HEK293 (cell line): ENCODE results near the gene AGTPBP1.

Experiments used
- CTCF ChIA-PET: fragments of 350-600 bp; formaldehyde crosslinking; extraction: SDS; loops from one replicate; lab custom pipeline; 2021; ENCODE audit warnings: antibody characterized with exemption; lab: Yijun Ruan, JAX
- POLR2A ChIA-PET: fragments of 300-600 bp; formaldehyde crosslinking; extraction: SDS; loops from one replicate; lab custom pipeline; 2020; ENCODE audit warnings: antibody characterized with exemption, inconsistent platforms; lab: Yijun Ruan, JAX
- H3K27ac ChIP-seq: fragments of 200-500 bp; sonication (Bioruptor generic); 2 replicates; pipeline ENCODE4 v1.5.1; 2014; ENCODE audit warnings: low read depth, low read length, control low read depth, inconsistent platforms; ENCODE audit errors: extremely low read depth
- H3K36me3 ChIP-seq, 2 experiments: fragments of 200-500 bp in 1 of 2; sonication (Bioruptor generic) in 1 of 2; 1 replicate in 1 of 2; 2 replicates in 1 of 2; pipeline ENCODE4 v1.5.1; 2014 to 2017; ENCODE audit warnings: inconsistent platforms in 2 of 2, low read length in 2 of 2; ENCODE audit not compliant: control insufficient read depth in 2 of 2, insufficient read depth in 1 of 2
- H3K4me1 ChIP-seq: fragments of 200-500 bp; sonication (Bioruptor generic); 2 replicates; pipeline ENCODE4 v1.5.1; 2014; ENCODE audit warnings: mild to moderate bottlenecking, low read length, inconsistent platforms; ENCODE audit not compliant: control insufficient read depth, insufficient read depth
- H3K4me3 ChIP-seq: 2 replicates; pipeline ENCODE4 v1.5.1; 2011; ENCODE audit warnings: low read depth, mild to moderate bottlenecking, control low read depth, low read length, moderate library complexity
- H3K9me3 ChIP-seq: fragments of 200-500 bp; sonication (Bioruptor generic); 2 replicates; pipeline ENCODE4 v1.5.1; 2014; ENCODE audit warnings: low read depth, low read length, inconsistent platforms; ENCODE audit not compliant: control insufficient read depth, insufficient read depth
- GLIS1 ChIP-seq: fragments of 450-650 bp; formaldehyde crosslinking; IDR thresholded peaks from 2 replicates; pipeline ENCODE4 v1.5.1; 2016; ENCODE audit warnings: missing biosample characterization, missing genetic modification characterization
- MEIS1 ChIP-seq: sonication (generic); formaldehyde crosslinking; IDR thresholded peaks from 2 replicates; pipeline ENCODE4 v1.8.1; 2022; ENCODE audit warnings: missing genetic modification reagents, mild to moderate bottlenecking, borderline replicate concordance
- YY1 ChIP-seq: fragments of 450-650 bp; formaldehyde crosslinking; IDR thresholded peaks from 2 replicates; pipeline ENCODE4 v1.5.1; 2018; ENCODE audit warnings: missing biosample characterization, missing genetic modification characterization
- ZBTB21 ChIP-seq: fragments of 450-650 bp; formaldehyde crosslinking; IDR thresholded peaks from 2 replicates; pipeline ENCODE4 v1.5.1; 2017; ENCODE audit warnings: missing biosample characterization, missing genetic modification characterization
- ZNF10 ChIP-seq: fragments of 450-650 bp; formaldehyde crosslinking; IDR thresholded peaks from 2 replicates; pipeline ENCODE4 v1.5.1; 2017; ENCODE audit warnings: missing biosample characterization, missing genetic modification characterization
- ZNF132 ChIP-seq: fragments of 450-650 bp; formaldehyde crosslinking; IDR thresholded peaks from 2 replicates; pipeline ENCODE4 v1.5.1; 2017; ENCODE audit warnings: missing biosample characterization, missing genetic modification characterization, borderline replicate concordance
- ZNF155 ChIP-seq: fragments of 450-650 bp; formaldehyde crosslinking; IDR thresholded peaks from 2 replicates; pipeline ENCODE4 v1.5.1; 2016; ENCODE audit warnings: missing biosample characterization, missing genetic modification characterization
- ZNF184 ChIP-seq: fragments of 450-650 bp; IDR thresholded peaks from 2 replicates; pipeline ENCODE4 v1.5.1; 2018; ENCODE audit warnings: missing biosample characterization, mild to moderate bottlenecking, missing genetic modification characterization
- ZNF19 ChIP-seq: fragments of 450-650 bp; formaldehyde crosslinking; IDR thresholded peaks from 2 replicates; pipeline ENCODE4; 2016; ENCODE audit warnings: missing biosample characterization, missing genetic modification characterization, low read depth
- ZNF239 ChIP-seq: fragments of 450-650 bp; formaldehyde crosslinking; IDR thresholded peaks from 2 replicates; pipeline ENCODE4 v1.5.1; 2016; ENCODE audit warnings: missing biosample characterization, missing genetic modification characterization
- ZNF335 ChIP-seq: fragments of 450-650 bp; formaldehyde crosslinking; conservative IDR thresholded peaks from 2 replicates; pipeline ENCODE4 v1.5.1; 2016; ENCODE audit warnings: missing biosample characterization, missing genetic modification characterization
- ZNF404 ChIP-seq: fragments of 450-650 bp; formaldehyde crosslinking; IDR thresholded peaks from 2 replicates; pipeline ENCODE4 v1.5.1; 2017; ENCODE audit warnings: missing biosample characterization, missing genetic modification characterization
- ZNF521 ChIP-seq: fragments of 450-650 bp; formaldehyde crosslinking; IDR thresholded peaks from 2 replicates; pipeline ENCODE4 v1.5.1; 2017; ENCODE audit warnings: missing biosample characterization, mild to moderate bottlenecking, missing genetic modification characterization
- ZNF561 ChIP-seq: fragments of 450-650 bp; IDR thresholded peaks from 2 replicates; pipeline ENCODE4 v1.5.1; 2018; ENCODE audit warnings: missing biosample characterization, missing genetic modification characterization, borderline replicate concordance
- ZNF610 ChIP-seq: fragments of 450-650 bp; formaldehyde crosslinking; IDR thresholded peaks from 2 replicates; pipeline ENCODE4 v1.5.1; 2016; ENCODE audit warnings: missing biosample characterization, missing genetic modification characterization, borderline replicate concordance
- ZNF623 ChIP-seq: fragments of 450-650 bp; formaldehyde crosslinking; IDR thresholded peaks from 2 replicates; pipeline ENCODE4 v1.5.1; 2016; ENCODE audit warnings: missing biosample characterization, missing genetic modification characterization
- ZNF624 ChIP-seq: fragments of 450-650 bp; formaldehyde crosslinking; IDR thresholded peaks from 2 replicates; pipeline ENCODE4 v1.5.1; 2017; ENCODE audit warnings: missing biosample characterization, missing genetic modification characterization
- ZNF677 ChIP-seq: fragments of 450-650 bp; IDR thresholded peaks from 2 replicates; pipeline ENCODE4 v1.5.0; 2018; ENCODE audit warnings: missing biosample characterization, mild to moderate bottlenecking, missing genetic modification characterization, moderate library complexity
- ZNF843 ChIP-seq: fragments of 450-650 bp; formaldehyde crosslinking; IDR thresholded peaks from 2 replicates; pipeline ENCODE4 v1.5.1; 2016; ENCODE audit warnings: missing biosample characterization, missing genetic modification characterization
- TF ChIP-seq, protein P1 (sequence below): fragments of 450-650 bp; formaldehyde crosslinking; IDR thresholded peaks from 2 replicates; pipeline ENCODE4 v1.5.1; 2016; ENCODE audit warnings: missing biosample characterization, missing genetic modification characterization
- TF ChIP-seq, protein P2 (sequence below): fragments of 450-650 bp; formaldehyde crosslinking; IDR thresholded peaks from 2 replicates; pipeline ENCODE4 v1.5.0; 2017; ENCODE audit warnings: missing biosample characterization, missing genetic modification characterization, borderline replicate concordance
- TF ChIP-seq, protein P3 (sequence below): fragments of 450-650 bp; formaldehyde crosslinking; IDR thresholded peaks from 2 replicates; pipeline ENCODE4 v1.5.1; 2016; ENCODE audit warnings: missing biosample characterization, missing genetic modification characterization
- TF ChIP-seq, protein P4 (sequence below): fragments of 450-650 bp; formaldehyde crosslinking; IDR thresholded peaks from 2 replicates; pipeline ENCODE4; 2016; ENCODE audit warnings: missing biosample characterization, missing genetic modification characterization

AGTPBP1 gene

DNA sequence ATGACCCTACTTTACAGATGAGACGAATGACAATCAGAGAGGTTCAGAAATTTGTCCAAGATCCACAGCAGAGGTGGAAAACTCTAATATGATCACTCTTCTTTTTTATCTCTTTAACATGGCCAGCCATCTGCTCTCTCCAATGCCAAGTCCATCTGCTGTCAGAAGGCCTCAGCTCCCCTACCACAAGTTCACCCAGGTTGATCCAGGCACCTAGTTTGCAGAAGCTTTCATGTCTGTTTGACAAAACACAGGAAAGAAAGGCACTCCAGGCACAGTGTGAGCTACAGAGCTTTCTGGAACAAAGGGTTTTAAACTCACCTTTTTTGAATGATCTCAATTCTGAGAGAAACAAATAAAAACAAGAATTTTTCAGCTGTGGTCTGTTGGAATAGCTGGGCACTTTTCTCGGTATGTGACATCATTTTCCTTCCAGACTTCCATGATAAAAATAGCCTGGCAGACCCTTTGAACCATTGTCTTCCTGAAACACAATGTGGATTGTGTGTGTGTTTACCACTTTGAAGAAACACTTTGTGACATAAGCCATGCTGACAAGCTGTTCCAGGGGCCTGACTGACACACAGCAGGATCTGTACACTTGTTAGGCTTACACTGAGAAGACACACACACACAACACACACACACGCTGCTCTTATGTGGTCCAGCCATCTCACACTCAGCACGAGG lies 214.3 kb downstream of the AGTPBP1 start (continued):
- TF ChIP-seq, protein P1, sequence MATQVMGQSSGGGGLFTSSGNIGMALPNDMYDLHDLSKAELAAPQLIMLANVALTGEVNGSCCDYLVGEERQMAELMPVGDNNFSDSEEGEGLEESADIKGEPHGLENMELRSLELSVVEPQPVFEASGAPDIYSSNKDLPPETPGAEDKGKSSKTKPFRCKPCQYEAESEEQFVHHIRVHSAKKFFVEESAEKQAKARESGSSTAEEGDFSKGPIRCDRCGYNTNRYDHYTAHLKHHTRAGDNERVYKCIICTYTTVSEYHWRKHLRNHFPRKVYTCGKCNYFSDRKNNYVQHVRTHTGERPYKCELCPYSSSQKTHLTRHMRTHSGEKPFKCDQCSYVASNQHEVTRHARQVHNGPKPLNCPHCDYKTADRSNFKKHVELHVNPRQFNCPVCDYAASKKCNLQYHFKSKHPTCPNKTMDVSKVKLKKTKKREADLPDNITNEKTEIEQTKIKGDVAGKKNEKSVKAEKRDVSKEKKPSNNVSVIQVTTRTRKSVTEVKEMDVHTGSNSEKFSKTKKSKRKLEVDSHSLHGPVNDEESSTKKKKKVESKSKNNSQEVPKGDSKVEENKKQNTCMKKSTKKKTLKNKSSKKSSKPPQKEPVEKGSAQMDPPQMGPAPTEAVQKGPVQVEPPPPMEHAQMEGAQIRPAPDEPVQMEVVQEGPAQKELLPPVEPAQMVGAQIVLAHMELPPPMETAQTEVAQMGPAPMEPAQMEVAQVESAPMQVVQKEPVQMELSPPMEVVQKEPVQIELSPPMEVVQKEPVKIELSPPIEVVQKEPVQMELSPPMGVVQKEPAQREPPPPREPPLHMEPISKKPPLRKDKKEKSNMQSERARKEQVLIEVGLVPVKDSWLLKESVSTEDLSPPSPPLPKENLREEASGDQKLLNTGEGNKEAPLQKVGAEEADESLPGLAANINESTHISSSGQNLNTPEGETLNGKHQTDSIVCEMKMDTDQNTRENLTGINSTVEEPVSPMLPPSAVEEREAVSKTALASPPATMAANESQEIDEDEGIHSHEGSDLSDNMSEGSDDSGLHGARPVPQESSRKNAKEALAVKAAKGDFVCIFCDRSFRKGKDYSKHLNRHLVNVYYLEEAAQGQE (tag by site-specific recombination), result no peak
- TF ChIP-seq ZNF155 (tag by site-specific recombination), result no peak

DNA sequence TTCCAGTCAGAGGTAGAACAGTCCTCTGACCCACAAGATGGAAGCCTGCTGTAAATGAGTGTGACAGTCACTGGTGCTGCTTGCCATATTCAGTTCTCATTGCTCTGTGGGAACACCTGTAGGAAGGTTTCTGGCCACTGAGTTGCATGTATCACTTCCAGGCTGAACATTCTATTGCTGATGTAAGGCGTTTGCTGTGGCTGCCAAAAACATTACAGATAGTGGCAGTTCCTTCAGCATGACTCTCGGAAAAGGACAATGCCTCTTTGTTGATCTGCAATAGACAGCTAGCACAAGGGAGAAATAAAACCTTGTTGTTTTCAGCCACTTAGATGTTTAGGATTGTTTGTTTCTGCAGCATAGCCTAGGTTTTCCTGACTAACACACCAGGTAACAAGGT lies 217.2 kb downstream of the AGTPBP1 start:
- ChIA-PET POLR2A (no interaction called here), CTCF (no interaction called here)
- Histone ChIP-seq H3K4me1 (no peaks in the 10 kb centered on the region), H3K27ac (no peak overlapping the region), H3K9me3 (no peaks in the 10 kb centered on the region), H3K36me3 (no peaks in the 10 kb centered on the region), H3K4me3 (no peak overlapping the region)
- TF ChIP-seq ZNF677 (tag by site-specific recombination) (no peak), ZNF624 (tag by site-specific recombination) (no peak), ZNF623 (tag by site-specific recombination) (no peak)
- TF ChIP-seq, protein P2, sequence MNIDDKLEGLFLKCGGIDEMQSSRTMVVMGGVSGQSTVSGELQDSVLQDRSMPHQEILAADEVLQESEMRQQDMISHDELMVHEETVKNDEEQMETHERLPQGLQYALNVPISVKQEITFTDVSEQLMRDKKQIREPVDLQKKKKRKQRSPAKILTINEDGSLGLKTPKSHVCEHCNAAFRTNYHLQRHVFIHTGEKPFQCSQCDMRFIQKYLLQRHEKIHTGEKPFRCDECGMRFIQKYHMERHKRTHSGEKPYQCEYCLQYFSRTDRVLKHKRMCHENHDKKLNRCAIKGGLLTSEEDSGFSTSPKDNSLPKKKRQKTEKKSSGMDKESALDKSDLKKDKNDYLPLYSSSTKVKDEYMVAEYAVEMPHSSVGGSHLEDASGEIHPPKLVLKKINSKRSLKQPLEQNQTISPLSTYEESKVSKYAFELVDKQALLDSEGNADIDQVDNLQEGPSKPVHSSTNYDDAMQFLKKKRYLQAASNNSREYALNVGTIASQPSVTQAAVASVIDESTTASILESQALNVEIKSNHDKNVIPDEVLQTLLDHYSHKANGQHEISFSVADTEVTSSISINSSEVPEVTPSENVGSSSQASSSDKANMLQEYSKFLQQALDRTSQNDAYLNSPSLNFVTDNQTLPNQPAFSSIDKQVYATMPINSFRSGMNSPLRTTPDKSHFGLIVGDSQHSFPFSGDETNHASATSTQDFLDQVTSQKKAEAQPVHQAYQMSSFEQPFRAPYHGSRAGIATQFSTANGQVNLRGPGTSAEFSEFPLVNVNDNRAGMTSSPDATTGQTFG, result no peak
- TF ChIP-seq, protein P3, sequence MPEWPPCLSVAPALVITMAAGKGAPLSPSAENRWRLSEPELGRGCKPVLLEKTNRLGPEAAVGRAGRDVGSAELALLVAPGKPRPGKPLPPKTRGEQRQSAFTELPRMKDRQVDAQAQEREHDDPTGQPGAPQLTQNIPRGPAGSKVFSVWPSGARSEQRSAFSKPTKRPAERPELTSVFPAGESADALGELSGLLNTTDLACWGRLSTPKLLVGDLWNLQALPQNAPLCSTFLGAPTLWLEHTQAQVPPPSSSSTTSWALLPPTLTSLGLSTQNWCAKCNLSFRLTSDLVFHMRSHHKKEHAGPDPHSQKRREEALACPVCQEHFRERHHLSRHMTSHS (tag by site-specific recombination), result no peak

DNA sequence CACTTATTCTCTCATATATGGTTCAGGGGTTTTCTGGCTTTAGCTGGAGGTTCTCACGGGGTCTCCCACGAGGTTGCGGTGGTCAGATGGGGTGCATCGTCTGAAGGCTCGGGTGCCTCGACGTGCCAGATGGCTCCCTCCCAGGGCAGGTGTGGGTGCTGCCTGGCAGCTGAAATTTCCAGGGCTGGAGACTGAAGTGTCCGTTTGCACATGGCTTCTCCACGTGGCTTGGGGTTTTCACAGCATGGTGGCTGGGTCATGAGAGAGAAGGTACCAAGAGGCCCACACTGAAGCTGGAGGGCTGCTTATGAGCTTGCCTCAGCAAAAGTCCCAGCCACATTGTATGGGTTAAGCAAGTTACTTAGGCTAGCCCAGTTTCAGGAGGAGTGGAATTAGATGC lies 218.6 kb downstream of the AGTPBP1 start:
- Histone ChIP-seq H3K4me3 (no peak overlapping the region), H3K9me3 (no peaks in the 10 kb centered on the region), H3K4me1 (no peaks in the 10 kb centered on the region), H3K27ac (no peak overlapping the region), H3K36me3 (no peaks in the 10 kb centered on the region)
- POLR2A ChIA-PET, result no interaction called here
- TF ChIP-seq YY1 (no peak), ZNF404 (tag by site-specific recombination) (no peak), ZNF132 (tag by site-specific recombination) (no peak), ZBTB21 (tag by site-specific recombination) (no peak), ZNF19 (no peak), ZNF624 (tag by site-specific recombination) (no peak), ZNF610 (tag by site-specific recombination) (no peak), ZNF10 (tag by site-specific recombination) (no peak), ZNF335 (no peak), ZNF239 (tag by site-specific recombination) (no peak), ZNF561 (tag by site-specific recombination) (no peak), ZNF843 (no peak), MEIS1 (CRISPR knock-in tag) (no peak), ZNF521 (tag by site-specific recombination) (no peak), GLIS1 (tag by site-specific recombination) (no peak), ZNF184 (tag by site-specific recombination) (no peak)
- TF ChIP-seq, protein P4, sequence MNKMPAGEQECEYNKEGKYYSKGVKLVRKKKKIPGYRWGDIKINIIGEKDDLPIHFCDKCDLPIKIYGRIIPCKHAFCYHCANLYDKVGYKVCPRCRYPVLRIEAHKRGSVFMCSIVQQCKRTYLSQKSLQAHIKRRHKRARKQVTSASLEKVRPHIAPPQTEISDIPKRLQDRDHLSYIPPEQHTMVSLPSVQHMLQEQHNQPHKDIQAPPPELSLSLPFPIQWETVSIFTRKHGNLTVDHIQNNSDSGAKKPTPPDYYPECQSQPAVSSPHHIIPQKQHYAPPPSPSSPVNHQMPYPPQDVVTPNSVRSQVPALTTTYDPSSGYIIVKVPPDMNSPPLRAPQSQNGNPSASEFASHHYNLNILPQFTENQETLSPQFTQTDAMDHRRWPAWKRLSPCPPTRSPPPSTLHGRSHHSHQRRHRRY (tag by site-specific recombination), result no peak
- CTCF ChIA-PET, result interaction anchor here (1.0 kb wide), 1 partner anchor 46 kb away, joined by 3 read pairs; no protein-coding TSS in a partner anchor
